GM18520 (cell line): Measurements from ENCODE around the gene SPAG4.

Source experiments
- ATAC-seq: cut with Tn5 transposase; IDR thresholded peaks from one replicate; pipeline ENCODE4 v1.9.1; 2021; ENCODE audit not compliant: unreplicated experiment

Gene SPAG4

GRCh38 chr20:35598899-35599775 is 16.5 kb upstream of the SPAG4 start:
- no peak for ATAC-seq

GRCh38 chr20:35599776-35600120 is 15.9 kb upstream of the SPAG4 start:
- no peak for ATAC-seq

GRCh38 chr20:35600176-35600992 is 15.2 kb upstream of the SPAG4 start:
- no peak for ATAC-seq

GRCh38 chr20:35600993-35601973 is 14.3 kb upstream of the SPAG4 start:
- no peak for ATAC-seq

- no peak for ATAC-seq
These were observed 13.6 kb upstream of the SPAG4 start for GRCh38 chr20:35601990-35602389.

- ATAC-seq, result no peak
These were observed 12.7 kb upstream of the SPAG4 start for GRCh38 chr20:35602851-35603495.

GRCh38 chr20:35603695-35604448 is 11.8 kb upstream of the SPAG4 start:
- ATAC-seq, result no peak

- ATAC-seq, result no peak
These were observed 11.2 kb upstream of the SPAG4 start for GRCh38 chr20:35604449-35604747.

- no peak for ATAC-seq
These were observed 9.5 kb upstream of the SPAG4 start for GRCh38 chr20:35606127-35606526.

GRCh38 chr20:35607003-35607735 is 8.5 kb upstream of the SPAG4 start:
- ATAC-seq, result no peak

- ATAC-seq, result no peak
These were observed 4.7 kb upstream of the SPAG4 start for GRCh38 chr20:35610833-35611427.

GRCh38 chr20:35611482-35611881 is 4.1 kb upstream of the SPAG4 start:
- ATAC-seq, result peak; percentile 23

- no peak for ATAC-seq
These were observed 1.1 kb downstream of the SPAG4 start for GRCh38 chr20:35616465-35617396.

GRCh38 chr20:35617397-35618262 is 2.0 kb downstream of the SPAG4 start:
- no peak for ATAC-seq

- no peak for ATAC-seq
These were observed 2.9 kb downstream of the SPAG4 start for GRCh38 chr20:35618263-35619131.
